ENCODE data around the gene SLC35G1.
A peak's percentile ranks its signal among the peaks of the same experiment; 100 is the strongest.

Gene SLC35G1

DNA sequence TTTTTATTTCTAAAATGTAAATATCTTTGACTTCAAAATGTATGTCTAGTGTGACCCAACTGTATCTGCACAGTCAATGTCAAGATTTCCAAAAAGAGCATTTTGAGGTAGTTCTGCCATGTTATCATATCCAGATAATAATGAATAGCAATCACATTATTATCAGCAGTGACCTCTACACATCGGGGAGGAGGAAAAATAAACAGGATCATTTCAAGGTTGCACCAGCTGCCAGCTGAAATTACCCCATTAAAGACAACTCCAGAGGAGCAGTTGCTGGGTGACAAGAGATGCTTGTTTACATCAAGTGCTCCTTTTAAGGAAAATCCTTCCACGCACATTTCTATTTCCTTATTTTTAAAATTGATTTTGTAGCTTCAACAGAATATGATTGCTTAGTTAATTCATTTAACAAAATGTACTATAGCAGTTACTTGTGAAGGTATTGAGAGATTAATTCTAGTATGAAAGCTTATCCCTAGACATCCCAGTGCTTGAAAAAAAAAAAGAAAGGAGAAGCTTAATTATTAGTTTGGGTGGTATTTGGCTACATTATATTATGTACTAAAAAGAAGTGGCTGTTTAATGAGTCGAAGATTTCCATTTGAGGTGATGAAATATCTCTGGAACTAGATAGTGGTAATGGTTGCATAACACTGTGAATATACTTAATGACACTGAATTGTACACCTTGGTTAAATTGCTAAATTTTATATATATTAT is 19.3 kb upstream of the SLC35G1 start:
- no peak for TF ChIP-seq CTCF (IDR thresholded peaks at IDR 0.05; ENCODE audit: low read depth, low read length)
- Histone ChIP-seq H3K4me3 (ENCODE audit: low read depth, low read length) (no peak overlapping the region), H3K36me3 (no peaks in the 10 kb centered on the region), H3K27me3 (ENCODE audit: insufficient read depth, low read depth, severe bottlenecking) (no peaks in the 10 kb centered on the region), H3K27ac (peak overlapping the region; percentile 50; the same call in 1 of the 2 replicates), H3K9me3 (ENCODE audit: severe bottlenecking) (no peaks in the 10 kb centered on the region)
- no peak for DNase-seq

DNA sequence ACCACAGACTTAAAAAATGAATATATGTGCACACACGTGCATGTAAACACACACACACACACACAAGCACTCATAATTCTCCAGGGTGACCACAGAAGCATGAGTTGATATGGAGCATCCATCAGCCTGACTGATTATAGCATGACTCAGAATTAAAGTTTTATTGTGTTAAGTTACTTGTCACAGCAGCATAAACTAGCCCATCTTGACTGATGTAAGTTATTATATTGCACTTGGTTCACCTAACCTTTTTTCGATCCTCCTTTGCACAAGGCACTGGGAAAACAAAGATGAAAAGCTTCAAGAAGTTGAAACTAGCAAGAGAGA is 18.8 kb upstream of the SLC35G1 start:
- Histone ChIP-seq H3K36me3 (no peaks in the 10 kb centered on the region), H3K4me3 (ENCODE audit: low read depth, low read length) (no peak overlapping the region), H3K27me3 (ENCODE audit: insufficient read depth, low read depth, severe bottlenecking) (no peaks in the 10 kb centered on the region), H3K27ac (no peak overlapping the region), H3K9me3 (ENCODE audit: severe bottlenecking) (no peaks in the 10 kb centered on the region)
- TF ChIP-seq CTCF (IDR thresholded peaks at IDR 0.05; ENCODE audit: low read depth, low read length): no peak
- DNase-seq: no peak

GRCh38 chr10:93876381-93876780 is 17.4 kb upstream of the SLC35G1 start:
- no peak for TF ChIP-seq CTCF (IDR thresholded peaks at IDR 0.05; ENCODE audit: low read depth, low read length)
- H3K27ac ChIP-seq: no peak overlapping the region
- H3K9me3 ChIP-seq (ENCODE audit: severe bottlenecking): no peaks in the 10 kb centered on the region
- no peaks in the 10 kb centered on the region for H3K27me3 ChIP-seq (ENCODE audit: insufficient read depth, low read depth, severe bottlenecking)
- no peak overlapping the region for H3K4me3 ChIP-seq (ENCODE audit: low read depth, low read length)
- DNase-seq: no peak
- no peaks in the 10 kb centered on the region for H3K36me3 ChIP-seq

- DNase-seq: no peak
- Histone ChIP-seq H3K27me3 (ENCODE audit: insufficient read depth, low read depth, severe bottlenecking) (no peaks in the 10 kb centered on the region), H3K36me3 (no peaks in the 10 kb centered on the region), H3K9me3 (ENCODE audit: severe bottlenecking) (no peaks in the 10 kb centered on the region), H3K4me3 (ENCODE audit: low read depth, low read length) (no peak overlapping the region), H3K27ac (no peak overlapping the region)
- TF ChIP-seq CTCF (IDR thresholded peaks at IDR 0.05; ENCODE audit: low read depth, low read length): no peak
Observed at GRCh38 chr10:93879273-93879672, 14.5 kb upstream of the SLC35G1 start.

DNA sequence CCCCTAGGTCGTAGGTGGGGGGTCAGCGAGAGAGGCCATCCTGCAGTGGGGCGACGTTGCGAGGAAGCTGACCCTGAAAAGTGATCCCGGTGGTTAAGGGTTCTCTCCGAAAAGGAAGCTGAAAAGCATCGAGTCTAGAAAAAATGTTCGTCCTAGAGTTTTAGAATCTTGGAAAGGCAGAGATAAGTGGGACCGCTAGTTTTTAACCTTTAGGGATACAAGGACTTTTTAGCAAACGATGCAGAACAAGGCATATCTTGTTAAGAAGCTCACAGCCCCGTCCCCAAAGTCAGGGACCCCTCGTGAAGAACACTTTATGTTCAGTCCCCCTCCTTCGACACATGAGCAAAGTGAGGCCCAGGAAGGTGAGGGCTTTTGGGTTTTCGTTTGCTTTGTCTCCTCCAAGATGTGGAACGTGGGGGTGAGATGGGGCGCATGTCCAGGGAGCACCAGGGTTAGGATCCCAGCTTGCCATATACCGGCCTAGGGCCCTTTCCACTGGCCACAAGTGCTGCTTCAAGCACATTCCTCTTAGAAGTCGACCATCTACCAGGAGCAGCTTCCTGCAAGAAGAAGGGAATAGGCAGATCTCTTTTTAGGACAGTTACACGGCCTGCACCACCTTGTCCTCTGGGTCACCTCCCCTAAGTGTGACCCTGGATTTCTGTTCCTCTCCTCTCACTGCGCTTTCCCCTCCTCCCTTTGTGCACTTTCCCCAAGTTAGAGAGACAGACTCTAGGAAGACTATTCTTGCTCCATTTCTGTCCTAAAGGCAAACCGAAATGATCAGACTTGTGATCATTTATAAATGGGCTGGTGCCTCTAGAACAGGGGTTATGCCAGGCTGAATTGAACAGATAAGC is 969 bp downstream of the SLC35G1 start:
- Histone ChIP-seq H3K4me3 (ENCODE audit: low read depth, low read length) (peak overlapping the region; percentile 89), H3K27ac (no peak overlapping the region), H3K36me3 (peaks cover 8% of the 10 kb centered on the region), H3K27me3 (ENCODE audit: insufficient read depth, low read depth, severe bottlenecking) (no peaks in the 10 kb centered on the region), H3K9me3 (ENCODE audit: severe bottlenecking) (no peaks in the 10 kb centered on the region)
- DNase-seq: no peak
- no peak for TF ChIP-seq CTCF (IDR thresholded peaks at IDR 0.05; ENCODE audit: low read depth, low read length)
